Spinal cord (tissue), 10 donors: ENCODE data around the gene OR8G5. TPM values are rescaled to one million over a fixed set of nuclear protein-coding genes. Genes with fewer than 3 reads are reported as not detected.
"Not testable (repeated sequence)": the region's sequence is repeated elsewhere in the genome, so short reads cannot be mapped to it uniquely, and the experiment has no call there.

ENCODE experiments used
- DNase-seq, 6 donors: peaks; one replicate each; pipeline versions ENCODE4 v3.0.0 to v3.0.0-alpha.2; 2013 to 2015; ENCODE audit warnings: low spot score in 6 of 6, low read depth in 4 of 6
- H3K27ac ChIP-seq: one replicate; pipeline ENCODE4 v1.5.1; 2013; ENCODE audit warnings: low read depth, low read length, control low read depth
- H3K27me3 ChIP-seq: one replicate; pipeline ENCODE4 v1.6.1; 2013; ENCODE audit warnings: low read length; ENCODE audit not compliant: control insufficient read depth, insufficient read depth
- H3K36me3 ChIP-seq: one replicate; pipeline ENCODE4 v1.6.1; 2013; ENCODE audit warnings: low read length; ENCODE audit not compliant: control insufficient read depth, insufficient read depth
- H3K4me1 ChIP-seq: one replicate; pipeline ENCODE4 v1.6.1; 2013; ENCODE audit warnings: low read length; ENCODE audit not compliant: control insufficient read depth, insufficient read depth
- H3K4me3 ChIP-seq: one replicate; pipeline ENCODE4 v1.5.1; 2013; ENCODE audit warnings: low read depth, low read length, control low read depth
- H3K9me3 ChIP-seq: one replicate; pipeline ENCODE4 v1.6.1; 2013; ENCODE audit warnings: low read length; ENCODE audit not compliant: control insufficient read depth, insufficient read depth
- WGBS: methylation state at CpG from one replicate; pipeline ENCODE4 v1.1.5; 2013; ENCODE audit warnings: missing lambda C conversion rate; ENCODE audit not compliant: insufficient coverage; 5-methylcytosine and 5-hydroxymethylcytosine counted together
- long read RNA-seq, 4 donors: transcript quantifications; one replicate each; lab custom pipeline, GENCODE V29; 2026
- polyA plus RNA-seq, 2 donors: library from polyadenylated mRNA; unstranded; fragments of 120-200 nt; gene quantifications; one replicate each; pipeline ENCODE4 v1.2.1, GENCODE V29; 2013; ENCODE audit not compliant: insufficient read length in 2 of 2
- total RNA-seq, 2 donors: library from RNA; depleted of rRNA in 1 of 2; stranded (reverse); fragments of 120-200 nt in 1 of 2; fragments of >200 nt in 1 of 2; gene quantifications; one replicate each; pipeline versions ENCODE4 v1.2.3 to v1.2.4, GENCODE V29; 2013 to 2014
- donor health status: healthy.

Gene OR8G5, protein sequence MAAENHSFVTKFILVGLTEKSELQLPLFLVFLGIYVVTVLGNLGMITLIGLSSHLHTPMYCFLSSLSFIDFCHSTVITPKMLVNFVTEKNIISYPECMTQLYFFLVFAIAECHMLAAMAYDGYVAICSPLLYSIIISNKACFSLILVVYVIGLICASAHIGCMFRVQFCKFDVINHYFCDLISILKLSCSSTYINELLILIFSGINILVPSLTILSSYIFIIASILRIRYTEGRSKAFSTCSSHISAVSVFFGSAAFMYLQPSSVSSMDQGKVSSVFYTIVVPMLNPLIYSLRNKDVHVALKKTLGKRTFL
- not detected for total RNA-seq
- not detected for polyA plus RNA-seq
- long read RNA-seq, donor 1: 0 reads
- long read RNA-seq, donor 2: 0 reads
- long read RNA-seq, donor 3: 0 reads
- long read RNA-seq, donor 4: 0 reads

DNA sequence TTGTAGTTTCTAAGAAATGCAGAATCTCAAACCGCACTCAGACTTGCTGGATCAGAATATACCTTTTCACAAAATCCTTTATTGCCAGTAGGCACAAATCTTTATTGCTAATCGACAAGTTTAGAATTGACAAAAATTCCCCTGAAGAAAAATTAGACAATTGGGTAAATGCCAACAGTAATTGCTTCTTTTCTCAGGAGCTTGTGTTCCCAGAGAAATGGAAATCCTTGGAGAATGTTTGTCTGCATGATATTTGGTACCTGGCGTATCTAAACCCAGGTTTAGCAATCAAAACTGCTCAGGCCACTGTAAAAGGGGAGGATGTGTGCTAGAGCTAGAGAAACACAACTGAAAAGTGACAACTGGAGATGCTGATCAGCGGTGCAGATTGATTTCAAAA, at the start of gene OR8G5:
Gene OR8G5, plus strand, starts transcription at position 301 of the 400 bp plus-strand sequence. CDS start 8,556 bp downstream, outside the sequence.
- 89% methylated on average over 2 of the region's 4 CpGs for WGBS
- DNase-seq: peak in 1 of 6 donors; percentile 1
- H3K9me3 ChIP-seq: no peaks in the 10 kb centered on the region
- H3K27me3 ChIP-seq: no peaks in the 10 kb centered on the region
- H3K36me3 ChIP-seq: no peaks in the 10 kb centered on the region
- H3K27ac ChIP-seq: no peak within 1 kb of the TSS
- H3K4me3 ChIP-seq: no peak within 1 kb of the TSS
- no peaks in the 10 kb centered on the region for H3K4me1 ChIP-seq

DNA sequence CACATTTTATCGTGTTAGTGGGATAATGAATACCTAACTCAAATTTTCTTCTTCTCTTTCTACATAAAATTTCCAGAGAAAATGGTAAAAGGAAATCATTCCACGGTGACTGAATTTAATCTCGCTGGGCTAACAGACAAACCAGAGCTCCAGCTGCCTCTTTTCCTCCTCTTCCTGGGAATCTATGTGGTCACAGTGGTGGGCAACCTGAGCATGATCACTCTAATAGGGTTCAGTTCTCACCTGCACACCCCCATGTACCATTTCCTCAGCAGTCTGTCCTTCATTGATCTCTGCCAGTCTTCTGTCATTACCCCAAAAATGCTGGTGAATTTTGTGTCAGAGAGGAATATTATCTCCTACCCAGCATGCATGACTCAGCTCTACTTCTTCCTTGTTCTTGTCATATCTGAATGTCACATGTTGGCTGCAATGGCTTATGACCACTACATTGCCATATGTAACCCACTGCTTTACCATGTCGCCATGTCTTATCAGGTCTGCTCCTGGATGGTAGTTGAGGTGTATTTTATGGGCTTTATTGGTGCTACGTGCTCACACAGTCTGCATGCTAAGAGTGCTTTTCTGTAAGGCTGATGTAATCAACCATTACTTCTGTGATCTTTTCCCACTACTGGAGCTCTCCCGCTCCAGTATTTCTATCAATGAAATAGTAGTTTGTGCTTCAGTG, 48.9 kb upstream of the OR8G5 start:
- WGBS: 100% methylated on average over 1 of the region's 6 CpGs
- peak in 1 of 6 donors; percentile 23 for DNase-seq
- H3K36me3 ChIP-seq: no peaks in the 10 kb centered on the region
- H3K27ac ChIP-seq: no peak overlapping the region
- no peaks in the 10 kb centered on the region for H3K27me3 ChIP-seq
- H3K4me3 ChIP-seq: no peak overlapping the region
- no peaks in the 10 kb centered on the region for H3K9me3 ChIP-seq
- no peaks in the 10 kb centered on the region for H3K4me1 ChIP-seq

DNA sequence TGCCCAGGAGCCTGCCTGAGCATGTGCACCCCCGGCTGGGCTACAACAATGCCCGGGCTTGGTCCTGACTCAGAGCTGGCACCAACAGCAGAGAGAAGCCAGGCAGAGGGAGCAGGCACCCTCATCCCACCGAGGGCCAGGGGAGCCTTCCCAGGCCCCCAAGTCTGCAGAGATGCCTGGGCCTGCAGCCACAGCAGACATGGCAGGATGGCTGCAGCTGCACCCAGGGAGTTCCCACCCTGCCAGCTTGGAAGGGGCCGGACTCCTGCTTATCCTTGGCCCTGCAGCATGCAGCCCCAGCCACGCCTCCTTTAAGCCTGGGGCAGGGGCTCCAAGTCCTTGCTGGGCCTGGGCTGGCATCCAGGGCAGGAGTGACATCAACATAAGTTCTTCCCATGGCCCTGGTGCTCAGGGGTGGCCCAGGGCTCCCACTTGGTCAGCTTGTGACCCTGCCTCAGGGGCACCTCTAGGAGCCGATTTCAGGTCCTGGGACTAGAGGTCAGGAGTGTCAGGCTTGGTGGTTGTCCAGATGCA, 46.3 kb upstream of the OR8G5 start:
- WGBS: 92% methylated on average over 6 of the region's 6 CpGs
- no peak for DNase-seq
- no peak overlapping the region for H3K4me3 ChIP-seq
- H3K27ac ChIP-seq: no peak overlapping the region
- no peaks in the 10 kb centered on the region for H3K36me3 ChIP-seq
- H3K4me1 ChIP-seq: no peaks in the 10 kb centered on the region
- H3K9me3 ChIP-seq: no peaks in the 10 kb centered on the region
- H3K27me3 ChIP-seq: no peaks in the 10 kb centered on the region

DNA sequence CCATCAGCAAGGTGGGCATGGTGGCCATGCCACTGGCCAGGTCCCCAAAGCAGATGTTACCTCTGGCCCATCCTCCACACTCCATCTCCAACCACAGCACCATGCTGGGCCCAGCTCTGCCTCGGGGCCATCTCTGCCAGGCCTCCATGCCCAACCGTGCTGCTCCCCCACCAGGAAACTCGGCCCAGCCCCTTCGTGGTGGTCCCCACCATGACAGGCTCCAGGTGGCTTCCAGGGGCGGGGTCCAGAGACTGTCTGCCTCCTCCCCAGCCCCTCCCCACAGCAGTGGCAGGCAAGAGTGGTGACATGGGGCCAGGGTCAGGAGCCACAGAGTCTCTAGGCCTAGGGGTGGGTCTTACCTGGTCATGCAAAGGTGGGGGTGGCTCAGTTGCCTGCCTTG, 45.8 kb upstream of the OR8G5 start:
- Histone ChIP-seq H3K27me3 (no peaks in the 10 kb centered on the region), H3K27ac (no peak overlapping the region), H3K9me3 (no peaks in the 10 kb centered on the region), H3K36me3 (no peaks in the 10 kb centered on the region), H3K4me1 (no peaks in the 10 kb centered on the region), H3K4me3 (no peak overlapping the region)
- DNase-seq: no peak
- 96% methylated on average over 4 of the region's 5 CpGs for WGBS

DNA sequence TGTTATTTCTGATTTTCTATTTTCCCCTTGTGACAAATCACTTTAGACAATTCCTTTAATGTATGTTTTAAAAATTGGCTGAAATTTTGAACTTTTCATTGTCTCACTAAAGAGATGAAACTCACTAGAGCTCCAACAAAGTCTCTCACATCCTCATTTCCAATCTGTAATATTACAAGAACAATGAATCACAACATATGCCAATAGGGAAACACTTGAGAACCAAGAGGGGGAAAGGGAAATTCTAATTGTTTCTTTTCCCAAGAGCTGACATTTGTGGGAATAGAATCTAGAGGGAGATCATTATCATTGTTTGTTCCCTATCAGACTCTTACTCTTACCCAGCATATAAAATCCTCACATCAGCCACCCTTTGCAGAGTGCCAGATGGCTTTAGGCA, 44.9 kb upstream of the OR8G5 start:
- Histone ChIP-seq H3K27me3 (no peaks in the 10 kb centered on the region), H3K27ac (no peak overlapping the region)
- no peak for DNase-seq

DNA sequence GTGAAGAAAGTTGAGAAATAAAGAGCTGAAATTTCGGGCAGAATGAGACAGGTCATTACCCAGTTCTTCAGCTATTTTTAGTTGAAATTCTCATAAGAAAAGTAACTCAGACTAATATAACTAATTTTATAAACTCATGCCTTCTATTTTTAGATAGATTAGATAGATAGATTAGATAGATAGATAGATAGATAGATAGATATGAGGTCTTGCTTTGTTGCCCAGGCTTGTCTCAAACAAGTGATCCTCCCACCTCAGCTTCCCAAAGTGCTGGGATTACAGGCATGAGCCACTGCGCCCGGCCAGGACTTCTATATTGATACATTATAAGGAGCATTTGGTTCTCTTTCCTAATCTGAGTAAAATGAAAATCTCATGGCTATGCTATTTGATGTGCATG, 42.1 kb upstream of the OR8G5 start:
- Histone ChIP-seq H3K4me1 (no peaks in the 10 kb centered on the region), H3K27ac (no peak overlapping the region)

More for the DNA sequence above, 44.9 kb upstream of the OR8G5 start:
- no peaks in the 10 kb centered on the region for H3K36me3 ChIP-seq
- no peak overlapping the region for H3K4me3 ChIP-seq
- no peaks in the 10 kb centered on the region for H3K4me1 ChIP-seq
- no peaks in the 10 kb centered on the region for H3K9me3 ChIP-seq

DNA sequence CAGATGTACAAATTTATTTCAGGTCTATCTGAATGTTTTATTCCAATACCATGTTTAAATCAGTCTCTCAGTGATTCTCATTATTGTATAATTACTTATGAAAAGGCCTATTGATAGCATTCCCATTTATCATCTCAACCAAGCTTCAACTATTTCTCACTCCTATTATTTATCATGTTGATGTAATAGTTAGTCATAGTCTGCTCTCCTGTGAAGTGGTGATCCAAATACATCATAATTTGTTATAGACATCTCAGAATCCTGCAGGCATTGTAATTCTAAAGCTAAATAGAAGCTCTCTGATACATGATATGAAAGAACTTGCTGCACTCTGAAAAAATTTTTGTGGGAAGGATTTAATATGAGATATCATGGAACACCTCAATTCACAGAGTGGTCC, 37.0 kb upstream of the OR8G5 start:
- Histone ChIP-seq H3K36me3 (no peaks in the 10 kb centered on the region), H3K4me3 (no peak overlapping the region), H3K4me1 (no peaks in the 10 kb centered on the region), H3K9me3 (no peaks in the 10 kb centered on the region), H3K27me3 (no peaks in the 10 kb centered on the region), H3K27ac (no peak overlapping the region)
- no peak for DNase-seq

More for the DNA sequence above, 42.1 kb upstream of the OR8G5 start:
- Histone ChIP-seq H3K4me3 (no peak overlapping the region), H3K9me3 (no peaks in the 10 kb centered on the region), H3K36me3 (no peaks in the 10 kb centered on the region), H3K27me3 (no peaks in the 10 kb centered on the region)
- DNase-seq: no peak
- no CpG with 5 or more reads among the region's 3 CpGs for WGBS

DNA sequence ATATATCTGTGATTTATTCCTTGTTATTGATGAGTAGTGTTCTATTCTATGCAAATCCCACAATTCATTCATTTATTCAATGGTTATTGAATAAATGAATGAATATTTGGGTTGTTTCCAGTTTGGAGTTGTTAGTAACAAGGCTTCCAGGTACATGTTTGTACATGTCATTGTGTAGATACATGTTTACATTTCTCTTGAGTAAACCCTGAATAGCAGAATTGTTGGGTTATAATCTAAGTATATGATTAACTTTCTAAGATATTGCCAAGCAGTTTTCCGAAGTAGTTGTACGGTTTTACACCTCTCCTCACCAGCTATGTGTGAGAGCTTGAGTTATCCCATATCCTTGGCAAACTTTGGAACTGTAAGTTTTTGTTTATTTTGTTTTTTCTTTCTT, 33.8 kb upstream of the OR8G5 start:
- no peaks in the 10 kb centered on the region for H3K4me1 ChIP-seq
- no peaks in the 10 kb centered on the region for H3K27me3 ChIP-seq
- no peaks in the 10 kb centered on the region for H3K9me3 ChIP-seq
- no peak for DNase-seq
- H3K4me3 ChIP-seq: no peak overlapping the region
- H3K27ac ChIP-seq: no peak overlapping the region
- no peaks in the 10 kb centered on the region for H3K36me3 ChIP-seq
- no CpG with 5 or more reads among the region's 2 CpGs for WGBS

DNA sequence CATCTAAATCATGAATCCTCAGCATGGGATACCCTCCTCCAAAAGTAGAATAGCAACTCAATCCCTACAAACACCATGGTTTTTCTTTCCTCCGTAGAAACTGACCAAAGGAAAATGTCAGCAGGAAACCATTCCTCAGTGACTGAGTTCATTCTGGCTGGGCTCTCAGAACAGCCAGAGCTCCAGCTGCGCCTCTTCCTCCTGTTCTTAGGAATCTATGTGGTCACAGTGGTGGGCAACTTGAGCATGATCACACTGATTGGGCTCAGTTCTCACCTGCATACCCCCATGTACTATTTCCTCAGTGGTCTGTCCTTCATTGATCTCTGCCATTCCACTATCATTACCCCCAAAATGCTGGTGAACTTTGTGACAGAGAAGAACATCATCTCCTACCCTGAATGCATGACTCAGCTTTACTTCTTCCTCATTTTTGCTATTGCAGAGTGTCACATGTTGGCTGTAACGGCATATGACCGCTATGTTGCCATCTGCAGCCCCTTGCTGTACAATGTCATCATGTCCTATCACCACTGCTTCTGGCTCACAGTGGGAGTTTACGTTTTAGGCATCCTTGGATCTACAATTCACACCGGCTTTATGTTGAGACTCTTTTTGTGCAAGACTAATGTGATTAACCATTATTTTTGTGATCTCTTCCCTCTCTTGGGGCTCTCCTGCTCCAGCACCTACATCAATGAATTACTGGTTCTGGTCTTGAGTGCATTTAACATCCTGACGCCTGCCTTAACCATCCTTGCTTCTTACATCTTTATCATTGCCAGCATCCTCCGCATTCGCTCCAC, 31.4 kb upstream of the OR8G5 start:
- DNase-seq, H3K4me1 ChIP-seq, H3K27me3 ChIP-seq, H3K27ac ChIP-seq, H3K9me3 ChIP-seq, H3K36me3 ChIP-seq, H3K4me3 ChIP-seq: not testable (repeated sequence)
- 74% methylated on average over 6 of the region's 9 CpGs for WGBS
